ENCODE data around the gene NGFR.
A peak's percentile ranks its signal among the peaks of the same experiment; 100 is the strongest.

Gene NGFR

GRCh38 chr17:49494986-49495841 lies at the start of gene NGFR:
Gene NGFR (plus strand): TSS chr17:49495293. CDS start chr17:49495418, 125 bp downstream.
- DNase-seq = peak; percentile 49

GRCh38 chr17:49445591-49445990 lies 49.5 kb upstream of the NGFR start:
- DNase-seq = no peak

GRCh38 chr17:49447628-49448302 lies 47.3 kb upstream of the NGFR start:
- DNase-seq = no peak

GRCh38 chr17:49450181-49450580 lies 44.9 kb upstream of the NGFR start:
- no peak for DNase-seq

- peak; percentile 70 for DNase-seq
These were observed 44.4 kb upstream of the NGFR start for GRCh38 chr17:49450735-49451134.

- DNase-seq = no peak
These were observed 42.9 kb upstream of the NGFR start for GRCh38 chr17:49452201-49452600.

GRCh38 chr17:49452661-49453060 lies 42.4 kb upstream of the NGFR start:
- no peak for DNase-seq

GRCh38 chr17:49454050-49454449 lies 41.0 kb upstream of the NGFR start:
- DNase-seq = no peak

- DNase-seq = no peak
These were observed 39.7 kb upstream of the NGFR start for GRCh38 chr17:49455272-49455861.

GRCh38 chr17:49456183-49456965 lies 38.7 kb upstream of the NGFR start:
- DNase-seq = peak; percentile 64

- DNase-seq = no peak
These were observed 37.2 kb upstream of the NGFR start for GRCh38 chr17:49457564-49458535.

- DNase-seq = no peak
These were observed 35.6 kb upstream of the NGFR start for GRCh38 chr17:49459401-49459984.

- DNase-seq = no peak
These were observed 34.7 kb upstream of the NGFR start for GRCh38 chr17:49460401-49460800.

GRCh38 chr17:49461580-49461979 lies 33.5 kb upstream of the NGFR start:
- no peak for DNase-seq

- no peak for DNase-seq
These were observed 31.0 kb upstream of the NGFR start for GRCh38 chr17:49464049-49464448.

- no peak for DNase-seq
These were observed 29.7 kb upstream of the NGFR start for GRCh38 chr17:49465331-49465903.

- no peak for DNase-seq
These were observed 28.7 kb upstream of the NGFR start for GRCh38 chr17:49466436-49466835.

- no peak for DNase-seq
These were observed 27.9 kb upstream of the NGFR start for GRCh38 chr17:49467175-49467574.

GRCh38 chr17:49468811-49469385 lies 26.2 kb upstream of the NGFR start:
- DNase-seq = no peak

Measured in GDM1 (cell line).